ENCODE data around the gene TLNRD1. TPM values are rescaled to one million over a fixed set of nuclear protein-coding genes. Genes with fewer than 3 reads are reported as not detected.
A peak's percentile ranks its signal among the peaks of the same experiment; 100 is the strongest.

Gene TLNRD1
- total RNA-seq, 4 donors from 2014 or later: 10.1 to 22.4 (median 17.8) TPM

DNA sequence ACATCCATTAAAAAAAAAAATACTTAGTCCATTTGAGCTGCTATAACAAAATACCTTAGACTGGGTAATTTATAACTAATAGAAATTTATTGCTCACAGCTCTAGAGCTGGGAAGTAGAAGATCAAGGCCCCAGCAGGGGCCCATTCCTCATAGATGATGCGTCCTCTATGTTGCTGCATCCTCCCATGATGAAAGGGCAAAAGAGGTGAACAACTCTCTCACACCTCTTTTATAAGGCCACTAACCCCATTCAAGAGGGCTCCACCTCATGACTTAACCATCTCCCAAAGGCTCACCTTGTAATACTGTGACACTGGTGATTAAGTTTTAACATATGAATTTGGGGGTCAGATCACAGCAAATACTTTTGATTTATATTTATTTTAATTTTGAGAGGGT, 3.0 kb upstream of the TLNRD1 start:
- peaks cover 0 to 7% of the 10 kb centered on the region in 2 donors for H3K4me1 ChIP-seq
- H3K27me3 ChIP-seq: no peaks in the 10 kb centered on the region
- no peaks in the 10 kb centered on the region for H3K9me3 ChIP-seq
- TF ChIP-seq POLR2A (IDR thresholded peaks at IDR 0.05): no peak
- TF ChIP-seq, protein P1, sequence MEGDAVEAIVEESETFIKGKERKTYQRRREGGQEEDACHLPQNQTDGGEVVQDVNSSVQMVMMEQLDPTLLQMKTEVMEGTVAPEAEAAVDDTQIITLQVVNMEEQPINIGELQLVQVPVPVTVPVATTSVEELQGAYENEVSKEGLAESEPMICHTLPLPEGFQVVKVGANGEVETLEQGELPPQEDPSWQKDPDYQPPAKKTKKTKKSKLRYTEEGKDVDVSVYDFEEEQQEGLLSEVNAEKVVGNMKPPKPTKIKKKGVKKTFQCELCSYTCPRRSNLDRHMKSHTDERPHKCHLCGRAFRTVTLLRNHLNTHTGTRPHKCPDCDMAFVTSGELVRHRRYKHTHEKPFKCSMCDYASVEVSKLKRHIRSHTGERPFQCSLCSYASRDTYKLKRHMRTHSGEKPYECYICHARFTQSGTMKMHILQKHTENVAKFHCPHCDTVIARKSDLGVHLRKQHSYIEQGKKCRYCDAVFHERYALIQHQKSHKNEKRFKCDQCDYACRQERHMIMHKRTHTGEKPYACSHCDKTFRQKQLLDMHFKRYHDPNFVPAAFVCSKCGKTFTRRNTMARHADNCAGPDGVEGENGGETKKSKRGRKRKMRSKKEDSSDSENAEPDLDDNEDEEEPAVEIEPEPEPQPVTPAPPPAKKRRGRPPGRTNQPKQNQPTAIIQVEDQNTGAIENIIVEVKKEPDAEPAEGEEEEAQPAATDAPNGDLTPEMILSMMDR (IDR thresholded peaks at IDR 0.05): no peak
- intact Hi-C loops (cut with DNase I; ENCODE audit: low total_unique reads): no loop called here
- H3K27ac ChIP-seq: no peak overlapping the region
- no peak overlapping the region for H3K4me3 ChIP-seq
- no peak for DNase-seq
- no peaks in the 10 kb centered on the region for H3K36me3 ChIP-seq

DNA sequence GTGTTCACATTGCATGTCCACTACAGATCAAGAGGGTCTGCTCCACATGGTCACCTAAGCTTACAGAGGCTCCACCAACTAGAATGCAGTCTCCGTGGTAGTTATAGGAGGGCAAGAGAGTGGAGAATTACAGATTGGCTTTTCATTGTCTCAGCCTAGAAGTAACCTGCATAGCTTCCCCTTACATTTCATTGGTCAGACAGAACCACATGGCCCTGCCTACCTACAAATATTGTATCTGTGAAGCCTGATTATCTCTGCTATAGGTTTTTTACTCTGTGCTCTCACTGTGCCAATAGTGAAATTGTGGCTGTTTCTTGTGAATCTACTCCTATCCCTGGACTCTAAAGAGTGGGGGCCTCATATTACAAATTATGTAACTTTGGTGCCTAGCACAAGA, 2.5 kb upstream of the TLNRD1 start:
- Histone ChIP-seq H3K9me3 (no peaks in the 10 kb centered on the region), H3K27me3 (no peaks in the 10 kb centered on the region), H3K36me3 (no peaks in the 10 kb centered on the region), H3K4me1 (peaks cover 0 to 10% of the 10 kb centered on the region in 2 donors), H3K27ac (no peak overlapping the region), H3K4me3 (no peak overlapping the region)
- DNase-seq: no peak
- intact Hi-C loops (cut with DNase I; ENCODE audit: low total_unique reads): no loop called here
- TF ChIP-seq, protein P1 (IDR thresholded peaks at IDR 0.05): no peak
- TF ChIP-seq POLR2A (IDR thresholded peaks at IDR 0.05): no peak

DNA sequence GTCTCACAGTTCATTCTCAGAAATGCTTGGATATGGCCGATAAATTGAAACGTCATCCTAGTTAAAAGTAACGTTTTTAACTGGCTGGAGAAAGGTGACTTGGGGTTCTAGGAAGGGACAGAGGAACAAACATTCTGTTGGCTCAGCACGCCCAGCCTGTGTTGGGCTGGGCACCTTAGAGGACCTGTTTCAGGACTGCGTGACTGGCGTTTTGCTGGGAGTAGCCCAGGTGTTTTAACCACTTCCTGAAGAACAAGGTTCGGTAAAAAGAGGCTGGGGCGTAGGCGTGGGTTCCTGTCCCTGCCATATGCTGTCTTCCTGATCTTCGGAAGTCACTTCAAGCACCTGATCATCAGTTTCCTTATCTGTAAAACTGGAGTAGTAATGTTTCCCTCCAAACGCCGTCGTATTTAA, 1.1 kb upstream of the TLNRD1 start:
- intact Hi-C loops (cut with DNase I; ENCODE audit: low total_unique reads): no loop called here
- Histone ChIP-seq H3K36me3 (no peaks in the 10 kb centered on the region), H3K27me3 (no peaks in the 10 kb centered on the region), H3K9me3 (no peaks in the 10 kb centered on the region), H3K4me1 (peaks cover 2 to 13% of the 10 kb centered on the region in 2 donors), H3K4me3 (peak overlapping the region in 1 of 2 donors; percentile 88), H3K27ac (peak overlapping the region; percentile 92 to 98)
- no peak for DNase-seq
- TF ChIP-seq, protein P1 (IDR thresholded peaks at IDR 0.05): no peak
- TF ChIP-seq POLR2A (IDR thresholded peaks at IDR 0.05): no peak

DNA sequence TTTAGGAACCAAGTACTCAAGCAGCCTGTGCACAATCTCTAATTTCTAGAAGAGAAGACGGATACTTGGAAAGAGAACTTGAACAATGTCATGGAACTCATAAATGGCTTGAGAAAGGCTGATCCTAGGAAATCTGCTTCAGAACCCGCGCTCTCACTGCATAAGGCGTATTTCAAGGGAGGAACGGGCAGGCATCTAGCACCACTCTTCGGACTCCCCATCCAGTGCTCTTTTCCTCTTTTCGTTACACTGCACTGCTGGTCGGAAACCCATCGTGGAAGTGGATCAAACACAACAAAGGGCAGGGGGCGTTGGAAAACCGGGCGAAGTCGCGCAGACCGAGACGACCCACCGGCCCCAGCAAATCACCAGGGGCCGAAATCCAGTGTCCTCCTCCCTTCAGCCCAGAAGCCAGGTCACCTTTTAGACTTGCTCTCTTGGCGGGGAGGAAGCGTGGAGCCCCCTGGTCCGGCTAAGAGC, 539 bp upstream of the TLNRD1 start:
- TF ChIP-seq, protein P1 (IDR thresholded peaks at IDR 0.05): no peak
- TF ChIP-seq POLR2A (IDR thresholded peaks at IDR 0.05): no peak
- no peak for DNase-seq
- Histone ChIP-seq H3K27ac (peak overlapping the region; percentile 92 to 98), H3K27me3 (no peaks in the 10 kb centered on the region), H3K4me3 (peak overlapping the region; percentile 60 to 88), H3K9me3 (no peaks in the 10 kb centered on the region), H3K36me3 (no peaks in the 10 kb centered on the region), H3K4me1 (peaks cover 3 to 15% of the 10 kb centered on the region in 2 donors)
- intact Hi-C loops (cut with DNase I; ENCODE audit: low total_unique reads): no loop called here

DNA sequence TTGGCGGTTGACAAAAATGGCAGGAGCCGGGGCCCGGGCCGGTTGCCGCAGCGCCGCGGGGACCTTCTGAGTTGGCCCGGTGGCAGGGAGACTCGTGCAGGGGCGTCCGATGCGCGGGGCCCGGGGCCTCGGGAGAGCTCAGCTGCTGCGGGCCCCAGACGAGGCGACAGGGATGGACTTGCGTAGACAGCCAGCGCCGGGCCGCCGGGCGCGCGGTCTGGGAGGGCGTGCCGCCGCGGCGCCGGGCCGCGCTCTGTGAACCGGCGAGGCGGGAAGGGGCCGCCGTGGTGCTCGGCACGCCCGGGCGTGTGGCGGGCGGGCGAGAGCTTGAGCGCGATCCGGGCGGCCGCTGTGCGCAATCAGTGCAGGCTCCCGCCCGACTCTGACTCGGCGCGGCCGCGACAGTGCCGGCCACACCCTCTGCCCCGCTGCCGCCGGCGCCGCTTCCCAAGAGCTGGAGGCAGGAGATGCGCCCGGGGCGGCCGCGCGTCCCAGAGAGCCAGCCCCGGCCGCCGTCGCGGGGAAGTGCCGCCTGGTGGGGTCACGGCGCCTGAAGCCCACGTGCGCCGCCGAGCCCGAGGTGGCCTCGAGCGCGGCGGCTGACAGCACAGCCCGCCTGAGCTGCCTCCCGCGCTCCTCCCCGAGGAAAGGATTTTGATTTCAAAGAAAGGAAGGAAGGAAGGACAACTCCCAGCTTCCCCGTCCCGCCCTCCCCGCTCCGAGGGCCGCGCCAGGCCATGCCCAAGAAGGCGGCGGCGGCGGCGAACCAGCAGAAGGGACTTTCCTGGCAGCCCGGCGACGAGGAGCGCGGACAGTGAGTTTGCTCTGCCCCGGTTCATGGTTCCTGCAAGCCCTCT, 657 bp downstream of the TLNRD1 start:
- intact Hi-C loops (cut with DNase I; ENCODE audit: low total_unique reads): no loop called here
- H3K4me1 ChIP-seq: peaks cover 3 to 15% of the 10 kb centered on the region in 2 donors
- DNase-seq: peak; percentile 47 to 52

More for the DNA sequence above, 657 bp downstream of the TLNRD1 start:
- TF ChIP-seq, protein P1 (IDR thresholded peaks at IDR 0.05): no peak
- TF ChIP-seq POLR2A (IDR thresholded peaks at IDR 0.05): peak in 1 of 2 donors; percentile 42
- H3K36me3 ChIP-seq: no peaks in the 10 kb centered on the region
- no peaks in the 10 kb centered on the region for H3K27me3 ChIP-seq
- H3K27ac ChIP-seq: peak overlapping the region; percentile 92 to 98
- peak overlapping the region; percentile 60 to 88 for H3K4me3 ChIP-seq
- no peaks in the 10 kb centered on the region for H3K9me3 ChIP-seq
